D721Med (cell line): ENCODE data around the gene SGMS2.

Experiments
- DNase-seq: peaks from one replicate; pipeline ENCODE4 v3.0.0; 2011; ENCODE audit warnings: low spot score; ENCODE audit not compliant: insufficient read length
- FAIRE-seq: peaks from 2 replicates; lab custom pipeline; 2011; peaks lifted over from hg19 to GRCh38; lab: Jason Lieb, UNC
- CTCF ChIP-seq: IDR thresholded peaks from 2 replicates; pipeline ENCODE4 v1.5.1; 2012; ENCODE audit warnings: mild to moderate bottlenecking, control low read depth; ENCODE audit not compliant: insufficient read depth; ENCODE audit errors: missing control alignments

The SGMS2 gene

GRCh38 chr4:107828315-107829090 is 3.8 kb downstream of the SGMS2 start:
- DNase-seq, result no peak
- FAIRE-seq, result no peak
- TF ChIP-seq CTCF, result no peak

GRCh38 chr4:107831140-107831539 is 6.4 kb downstream of the SGMS2 start:
- FAIRE-seq, result no peak
- no peak for DNase-seq
- TF ChIP-seq CTCF, result no peak

GRCh38 chr4:107832275-107832807 is 7.6 kb downstream of the SGMS2 start:
- DNase-seq (no peak), FAIRE-seq (no peak)
- TF ChIP-seq CTCF, result no peak

- TF ChIP-seq CTCF, result no peak
- DNase-seq (no peak), FAIRE-seq (no peak)
Observed at GRCh38 chr4:107834241-107834794, 9.6 kb downstream of the SGMS2 start.

- FAIRE-seq (no peak), DNase-seq (no peak)
- TF ChIP-seq CTCF, result no peak
Observed at GRCh38 chr4:107835406-107835805, 10.7 kb downstream of the SGMS2 start.

- DNase-seq (no peak), FAIRE-seq (no peak)
- no peak for TF ChIP-seq CTCF
Observed at GRCh38 chr4:107837317-107837716, 12.6 kb downstream of the SGMS2 start.
